Measurements from ENCODE around the gene TPP2.

TPP2 gene

GRCh38 chr13:102697264-102697663, 100.5 kb downstream of the TPP2 start:
- Histone ChIP-seq H3K27me3 (ENCODE audit: control insufficient read depth in 5 of 5, insufficient read depth in 4 of 5, low read length in 5 of 5) (peaks cover 0 to 8% (median 4%) of the 10 kb centered on the region in 5 donors), H3K36me3 (ENCODE audit: control insufficient read depth in 5 of 5, insufficient read depth in 5 of 5, low read length in 5 of 5) (no peaks in the 10 kb centered on the region), H3K4me3 (ENCODE audit: low read depth in 1 of 5, low read length in 5 of 5) (no peak overlapping the region), H3K9me3 (ENCODE audit: control insufficient read depth in 5 of 5, low read length in 5 of 5) (peaks cover 3 to 12% (median 10%) of the 10 kb centered on the region in 5 donors), H3K9ac (ENCODE audit: low read length in 5 of 5) (no peak overlapping the region), H3K4me1 (ENCODE audit: control insufficient read depth in 5 of 5, insufficient read depth in 5 of 5, low read length in 5 of 5) (peaks cover 0 to 24% (median 10%) of the 10 kb centered on the region in 5 donors), H3K27ac (ENCODE audit: low read depth, low read length) (no peak overlapping the region)

DNA sequence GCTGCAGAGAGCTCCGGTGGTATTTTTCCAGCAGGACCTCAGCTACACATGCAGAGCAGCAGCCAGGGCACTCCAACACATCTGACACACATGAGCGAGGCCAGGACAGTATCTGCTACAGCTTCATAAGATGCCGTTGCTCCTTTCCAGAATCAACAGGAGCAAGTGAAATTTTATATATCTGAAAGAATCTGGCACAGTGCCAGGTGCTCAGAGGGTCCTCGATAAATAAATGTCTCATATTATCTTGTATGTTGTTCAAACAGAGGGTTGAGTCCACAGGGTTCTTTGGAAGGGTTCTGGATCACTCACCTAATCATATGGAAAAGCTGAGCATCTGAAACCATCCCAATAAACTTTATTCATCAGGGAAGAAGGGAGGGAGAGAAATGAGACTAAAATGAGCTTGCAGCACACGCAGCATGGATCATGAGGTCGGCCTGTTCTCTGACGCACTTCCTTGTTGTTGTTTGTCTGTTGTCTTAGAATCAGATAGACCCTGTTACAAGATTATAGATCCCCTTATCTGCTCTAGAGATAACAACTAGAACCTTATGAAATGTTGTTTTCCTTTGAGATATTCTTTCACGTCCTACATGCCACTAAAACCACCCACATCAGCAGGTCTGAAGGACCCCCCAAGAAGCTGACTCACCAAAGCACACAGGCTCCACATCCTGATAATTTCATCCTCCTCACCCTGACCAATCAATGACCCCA, 101.3 kb downstream of the TPP2 start:
- Histone ChIP-seq H3K27ac (ENCODE audit: low read depth, low read length) (no peak overlapping the region), H3K9ac (ENCODE audit: low read length in 5 of 5) (no peak overlapping the region), H3K4me3 (ENCODE audit: low read depth in 1 of 5, low read length in 5 of 5) (no peak overlapping the region), H3K36me3 (ENCODE audit: control insufficient read depth in 5 of 5, insufficient read depth in 5 of 5, low read length in 5 of 5) (no peaks in the 10 kb centered on the region), H3K4me1 (ENCODE audit: control insufficient read depth in 5 of 5, insufficient read depth in 5 of 5, low read length in 5 of 5) (peaks cover 0 to 24% (median 12%) of the 10 kb centered on the region in 5 donors), H3K27me3 (ENCODE audit: control insufficient read depth in 5 of 5, insufficient read depth in 4 of 5, low read length in 5 of 5) (peaks cover 0 to 4% (median 0%) of the 10 kb centered on the region in 5 donors), H3K9me3 (ENCODE audit: control insufficient read depth in 5 of 5, low read length in 5 of 5) (peaks cover 3 to 12% (median 10%) of the 10 kb centered on the region in 5 donors)

DNA sequence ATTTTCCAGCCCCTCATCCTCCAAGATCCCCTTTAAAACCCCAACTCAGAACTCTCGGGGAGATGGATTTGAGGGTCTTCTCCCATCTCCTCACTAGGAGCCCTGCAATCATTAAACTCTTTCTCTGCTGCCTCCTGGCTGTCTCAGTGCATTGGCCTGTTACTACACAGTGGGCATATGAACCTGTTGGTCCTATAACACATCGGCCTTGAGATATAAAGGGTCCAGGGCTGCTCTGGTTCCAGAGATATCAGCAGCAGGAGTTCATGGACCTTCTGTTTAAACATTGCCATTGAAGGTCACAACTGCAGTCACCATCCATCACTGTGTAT, 101.8 kb downstream of the TPP2 start:
- H3K4me3 ChIP-seq (ENCODE audit: low read depth in 1 of 5, low read length in 5 of 5) = no peak overlapping the region
- H3K9me3 ChIP-seq (ENCODE audit: control insufficient read depth in 5 of 5, low read length in 5 of 5) = peaks cover 3 to 12% (median 10%) of the 10 kb centered on the region in 5 donors
- H3K4me1 ChIP-seq (ENCODE audit: control insufficient read depth in 5 of 5, insufficient read depth in 5 of 5, low read length in 5 of 5) = peaks cover 0 to 24% (median 18%) of the 10 kb centered on the region in 5 donors
- no peaks in the 10 kb centered on the region for H3K36me3 ChIP-seq (ENCODE audit: control insufficient read depth in 5 of 5, insufficient read depth in 5 of 5, low read length in 5 of 5)
- no peak overlapping the region for H3K9ac ChIP-seq (ENCODE audit: low read length in 5 of 5)
- peaks cover 0 to 3% (median 0%) of the 10 kb centered on the region in 5 donors for H3K27me3 ChIP-seq (ENCODE audit: control insufficient read depth in 5 of 5, insufficient read depth in 4 of 5, low read length in 5 of 5)
- H3K27ac ChIP-seq (ENCODE audit: low read depth, low read length) = no peak overlapping the region

DNA sequence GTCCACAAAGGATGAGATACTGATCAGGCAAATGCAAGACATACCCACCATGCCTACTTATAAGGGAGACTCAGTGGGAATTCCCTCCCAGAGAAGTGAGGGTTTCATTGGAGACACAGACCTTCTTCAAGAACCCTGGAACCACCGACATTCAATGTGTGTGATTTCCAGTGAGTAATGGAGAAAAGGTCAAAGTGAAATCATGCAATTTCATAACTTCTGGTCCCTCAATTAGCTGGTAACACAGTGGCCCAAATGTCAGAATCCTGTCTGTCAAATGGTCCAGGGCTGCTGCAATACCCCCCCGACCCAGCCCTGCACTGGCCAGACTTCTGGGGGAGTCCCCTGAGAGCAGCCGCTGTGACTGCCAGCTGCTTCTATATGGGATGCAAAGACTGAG, 102.7 kb downstream of the TPP2 start:
- no peaks in the 10 kb centered on the region for H3K36me3 ChIP-seq (ENCODE audit: control insufficient read depth in 5 of 5, insufficient read depth in 5 of 5, low read length in 5 of 5)
- peak overlapping the region; percentile 30 for H3K27ac ChIP-seq (ENCODE audit: low read depth, low read length)
- peaks cover 0 to 3% (median 0%) of the 10 kb centered on the region in 5 donors for H3K27me3 ChIP-seq (ENCODE audit: control insufficient read depth in 5 of 5, insufficient read depth in 4 of 5, low read length in 5 of 5)
- peaks cover 3 to 12% (median 10%) of the 10 kb centered on the region in 5 donors for H3K9me3 ChIP-seq (ENCODE audit: control insufficient read depth in 5 of 5, low read length in 5 of 5)
- H3K4me1 ChIP-seq (ENCODE audit: control insufficient read depth in 5 of 5, insufficient read depth in 5 of 5, low read length in 5 of 5) = peaks cover 0 to 26% (median 21%) of the 10 kb centered on the region in 5 donors
- H3K9ac ChIP-seq (ENCODE audit: low read length in 5 of 5) = no peak overlapping the region
- no peak overlapping the region for H3K4me3 ChIP-seq (ENCODE audit: low read depth in 1 of 5, low read length in 5 of 5)

DNA sequence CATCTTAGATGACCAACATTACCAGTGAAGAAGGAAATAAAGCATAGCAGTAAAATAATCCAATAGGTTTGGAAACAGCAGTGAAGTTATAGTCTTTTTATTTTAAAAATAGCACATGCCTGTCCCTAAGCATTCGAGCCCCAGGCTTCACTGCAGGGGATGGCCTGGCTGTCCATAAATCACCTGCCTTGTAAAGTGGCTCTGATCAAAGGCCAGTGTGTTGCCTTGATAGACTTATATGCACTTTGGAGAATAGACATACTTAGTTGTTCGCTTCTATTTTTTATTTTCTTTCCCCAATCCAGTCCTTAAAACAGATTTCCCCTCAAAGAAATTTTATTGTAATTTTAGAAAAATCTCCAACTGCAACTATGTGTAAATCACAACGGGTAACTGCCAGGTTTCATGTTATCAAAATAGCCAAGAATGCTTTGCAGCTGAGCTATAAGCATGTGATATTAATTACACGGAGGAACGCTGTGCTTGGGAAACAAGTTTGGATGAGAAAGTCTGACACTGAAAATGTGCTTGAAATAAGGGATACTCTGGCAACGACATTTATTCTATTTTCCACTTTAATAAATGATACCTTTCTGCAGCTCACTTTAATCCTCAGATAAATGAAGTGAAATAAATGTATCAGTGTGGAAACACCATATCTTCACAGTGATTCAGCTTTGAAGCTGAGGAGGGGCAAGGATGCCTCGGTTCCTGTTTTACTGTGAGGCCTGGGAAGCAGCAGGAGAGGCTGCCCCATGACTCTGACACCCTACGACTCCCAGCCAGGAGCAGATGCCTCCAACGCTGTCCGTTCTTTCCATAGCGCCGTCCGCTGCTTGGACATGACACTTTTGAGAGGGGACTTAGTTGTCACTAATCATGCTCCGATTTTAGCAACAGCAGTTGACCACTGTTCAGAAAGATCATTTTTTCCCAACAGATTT, 103.6 kb downstream of the TPP2 start:
- H3K36me3 ChIP-seq (ENCODE audit: control insufficient read depth in 5 of 5, insufficient read depth in 5 of 5, low read length in 5 of 5) = no peaks in the 10 kb centered on the region
- H3K27me3 ChIP-seq (ENCODE audit: control insufficient read depth in 5 of 5, insufficient read depth in 4 of 5, low read length in 5 of 5) = no peaks in the 10 kb centered on the region
- H3K9ac ChIP-seq (ENCODE audit: low read length in 5 of 5) = no peak overlapping the region
- H3K4me1 ChIP-seq (ENCODE audit: control insufficient read depth in 5 of 5, insufficient read depth in 5 of 5, low read length in 5 of 5) = peaks cover 0 to 32% (median 21%) of the 10 kb centered on the region in 5 donors
- H3K27ac ChIP-seq (ENCODE audit: low read depth, low read length) = peak overlapping the region; percentile 30
- H3K4me3 ChIP-seq (ENCODE audit: low read depth in 1 of 5, low read length in 5 of 5) = no peak overlapping the region
- H3K9me3 ChIP-seq (ENCODE audit: control insufficient read depth in 5 of 5, low read length in 5 of 5) = peaks cover 3 to 12% (median 10%) of the 10 kb centered on the region in 5 donors

- Histone ChIP-seq H3K9ac (ENCODE audit: low read length in 5 of 5) (no peak overlapping the region), H3K27ac (ENCODE audit: low read depth, low read length) (peak overlapping the region; percentile 30), H3K4me3 (ENCODE audit: low read depth in 1 of 5, low read length in 5 of 5) (no peak overlapping the region), H3K27me3 (ENCODE audit: control insufficient read depth in 5 of 5, insufficient read depth in 4 of 5, low read length in 5 of 5) (no peaks in the 10 kb centered on the region), H3K9me3 (ENCODE audit: control insufficient read depth in 5 of 5, low read length in 5 of 5) (peaks cover 3 to 12% (median 10%) of the 10 kb centered on the region in 5 donors), H3K36me3 (ENCODE audit: control insufficient read depth in 5 of 5, insufficient read depth in 5 of 5, low read length in 5 of 5) (no peaks in the 10 kb centered on the region), H3K4me1 (ENCODE audit: control insufficient read depth in 5 of 5, insufficient read depth in 5 of 5, low read length in 5 of 5) (peaks cover 0 to 32% (median 21%) of the 10 kb centered on the region in 5 donors)
These were observed 104.5 kb downstream of the TPP2 start for GRCh38 chr13:102701331-102701730.

DNA sequence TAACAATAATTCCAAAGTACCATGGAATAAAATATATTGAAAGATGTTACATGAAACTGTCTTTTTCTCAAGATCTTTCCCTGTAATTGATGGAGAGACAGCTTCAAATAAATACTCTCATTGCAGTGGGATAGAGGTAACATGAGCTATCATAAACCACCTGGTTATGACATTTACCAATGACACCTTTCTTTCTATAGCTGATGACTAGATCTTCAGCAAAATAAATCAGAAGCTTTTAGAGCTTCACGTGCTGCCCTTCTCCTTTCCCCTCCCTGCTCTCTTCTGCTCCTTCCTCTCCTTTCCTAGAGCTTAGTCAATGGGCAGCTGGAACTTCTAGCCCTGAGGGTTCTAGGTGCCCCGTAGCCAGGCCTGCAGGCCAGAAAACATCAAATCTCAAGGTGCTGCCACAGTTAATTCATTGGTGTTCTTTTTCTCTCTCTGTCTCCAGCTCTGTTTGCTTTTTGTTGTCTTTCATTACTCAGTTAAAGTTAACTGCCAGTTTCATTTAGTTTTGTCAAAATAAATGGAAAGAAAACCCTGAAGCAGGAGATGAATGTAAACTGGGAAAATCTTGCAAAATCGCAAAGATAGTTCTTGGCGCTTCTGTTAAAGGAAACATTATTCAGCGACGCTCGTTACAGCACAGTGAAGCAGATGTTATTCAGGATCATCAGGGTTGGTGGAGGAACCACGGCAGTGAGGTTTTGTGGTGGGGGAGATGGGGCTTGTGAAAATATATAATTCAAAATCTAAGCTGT, 106.4 kb downstream of the TPP2 start:
- Histone ChIP-seq H3K4me3 (ENCODE audit: low read depth in 1 of 5, low read length in 5 of 5) (no peak overlapping the region), H3K27me3 (ENCODE audit: control insufficient read depth in 5 of 5, insufficient read depth in 4 of 5, low read length in 5 of 5) (no peaks in the 10 kb centered on the region), H3K4me1 (ENCODE audit: control insufficient read depth in 5 of 5, insufficient read depth in 5 of 5, low read length in 5 of 5) (peaks cover 0 to 32% (median 21%) of the 10 kb centered on the region in 5 donors), H3K9me3 (ENCODE audit: control insufficient read depth in 5 of 5, low read length in 5 of 5) (peaks cover 3 to 12% (median 9%) of the 10 kb centered on the region in 5 donors), H3K9ac (ENCODE audit: low read length in 5 of 5) (no peak overlapping the region), H3K27ac (ENCODE audit: low read depth, low read length) (no peak overlapping the region), H3K36me3 (ENCODE audit: control insufficient read depth in 5 of 5, insufficient read depth in 5 of 5, low read length in 5 of 5) (no peaks in the 10 kb centered on the region)

- Histone ChIP-seq H3K9me3 (ENCODE audit: control insufficient read depth in 5 of 5, low read length in 5 of 5) (peaks cover 3 to 6% (median 5%) of the 10 kb centered on the region in 5 donors), H3K4me1 (ENCODE audit: control insufficient read depth in 5 of 5, insufficient read depth in 5 of 5, low read length in 5 of 5) (peaks cover 0 to 34% (median 21%) of the 10 kb centered on the region in 5 donors), H3K36me3 (ENCODE audit: control insufficient read depth in 5 of 5, insufficient read depth in 5 of 5, low read length in 5 of 5) (no peaks in the 10 kb centered on the region), H3K9ac (ENCODE audit: low read length in 5 of 5) (no peak overlapping the region), H3K4me3 (ENCODE audit: low read depth in 1 of 5, low read length in 5 of 5) (no peak overlapping the region), H3K27me3 (ENCODE audit: control insufficient read depth in 5 of 5, insufficient read depth in 4 of 5, low read length in 5 of 5) (no peaks in the 10 kb centered on the region), H3K27ac (ENCODE audit: low read depth, low read length) (no peak overlapping the region)
These were observed 106.9 kb downstream of the TPP2 start for GRCh38 chr13:102703726-102704035.

DNA sequence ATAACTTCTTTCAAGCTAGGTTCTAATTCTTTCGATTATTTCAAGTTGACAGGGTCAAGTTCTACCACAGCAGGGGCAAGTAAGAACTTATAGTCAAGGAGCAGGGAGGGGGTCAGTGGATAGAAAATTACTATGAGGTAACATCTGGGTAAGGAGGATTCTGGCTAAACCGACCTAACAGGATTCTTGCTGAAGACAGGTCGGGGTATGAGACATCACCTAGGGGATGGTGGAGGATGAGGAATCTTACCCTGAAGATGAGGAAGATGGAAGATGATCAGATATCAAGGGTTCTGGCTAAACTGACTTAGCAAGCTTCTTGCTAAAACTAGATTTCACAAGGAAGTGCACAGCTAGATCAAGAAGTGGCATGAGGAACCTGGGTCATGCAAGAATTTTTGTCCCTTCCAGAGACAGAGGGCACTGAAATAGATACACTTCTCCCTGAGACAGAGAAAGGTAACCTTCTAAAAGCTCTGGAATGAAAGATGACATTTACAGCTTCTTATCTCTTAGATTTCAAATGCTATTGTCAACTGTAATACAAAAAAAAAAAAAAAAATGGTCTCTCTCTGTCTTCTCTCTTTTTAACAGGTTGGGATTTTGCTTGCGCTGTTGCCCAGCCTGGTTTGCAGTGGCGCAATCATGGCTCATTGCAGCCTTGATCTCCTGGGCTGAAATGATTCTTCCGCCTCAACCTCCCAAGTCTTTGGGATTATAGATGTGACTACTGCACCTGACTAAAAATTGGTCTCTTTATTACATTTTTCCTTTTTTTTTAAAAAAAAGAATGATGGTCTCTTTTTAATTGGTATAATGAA, 107.7 kb downstream of the TPP2 start:
- peaks cover 0 to 6% (median 0%) of the 10 kb centered on the region in 5 donors for H3K9me3 ChIP-seq (ENCODE audit: control insufficient read depth in 5 of 5, low read length in 5 of 5)
- no peaks in the 10 kb centered on the region for H3K36me3 ChIP-seq (ENCODE audit: control insufficient read depth in 5 of 5, insufficient read depth in 5 of 5, low read length in 5 of 5)
- H3K9ac ChIP-seq (ENCODE audit: low read length in 5 of 5) = no peak overlapping the region
- H3K27me3 ChIP-seq (ENCODE audit: control insufficient read depth in 5 of 5, insufficient read depth in 4 of 5, low read length in 5 of 5) = no peaks in the 10 kb centered on the region
- H3K4me3 ChIP-seq (ENCODE audit: low read depth in 1 of 5, low read length in 5 of 5) = no peak overlapping the region
- H3K4me1 ChIP-seq (ENCODE audit: control insufficient read depth in 5 of 5, insufficient read depth in 5 of 5, low read length in 5 of 5) = peaks cover 0 to 34% (median 17%) of the 10 kb centered on the region in 5 donors
- H3K27ac ChIP-seq (ENCODE audit: low read depth, low read length) = no peak overlapping the region
